Neuronal stem cell (in vitro differentiated cells): Measurements from ENCODE around the gene CTNND2. TPM values are rescaled to one million over a fixed set of nuclear protein-coding genes. Genes with fewer than 3 reads are reported as not detected.
A peak's percentile ranks its signal among the peaks of the same experiment; 100 is the strongest.

Experiments used
- DNase-seq: peaks from one replicate; pipeline ENCODE4 v3.0.0-alpha.2; 2013; ENCODE audit warnings: low spot score
- H2AFZ ChIP-seq: one replicate; pipeline ENCODE4 v1.6.1; 2013; ENCODE audit warnings: mild to moderate bottlenecking, low read length, inconsistent platforms
- H2AK5ac ChIP-seq: 2 replicates; pipeline ENCODE4 v1.6.1; 2013; ENCODE audit warnings: low read depth, mild to moderate bottlenecking, inconsistent platforms, low read length, moderate library complexity, mixed read lengths
- H2BK120ac ChIP-seq: 2 replicates; pipeline ENCODE4 v1.6.1; 2013; ENCODE audit warnings: low read depth, mild to moderate bottlenecking, inconsistent platforms, low read length, moderate library complexity, mixed read lengths
- H2BK12ac ChIP-seq: one replicate; pipeline ENCODE4 v1.6.1; 2013; ENCODE audit warnings: low read length, inconsistent platforms
- H2BK15ac ChIP-seq: 2 replicates; pipeline ENCODE4 v1.6.1; 2013; ENCODE audit warnings: mild to moderate bottlenecking, low read length, inconsistent platforms, mixed read lengths
- H2BK5ac ChIP-seq: one replicate; pipeline ENCODE4 v1.6.1; 2013; ENCODE audit warnings: inconsistent platforms, mild to moderate bottlenecking, low read length, moderate library complexity
- H3K14ac ChIP-seq: one replicate; pipeline ENCODE4 v1.6.1; 2013; ENCODE audit warnings: low read length, inconsistent platforms
- H3K18ac ChIP-seq: 2 replicates; pipeline ENCODE4 v1.6.1; 2013; ENCODE audit warnings: low read length, inconsistent platforms
- H3K23ac ChIP-seq: 2 replicates; pipeline ENCODE4 v1.6.1; 2013; ENCODE audit warnings: low read depth, mild to moderate bottlenecking, mixed read lengths, low read length, inconsistent platforms; ENCODE audit not compliant: poor library complexity
- H3K27ac ChIP-seq: replicated peaks from 3 replicates; pipeline ENCODE4 v1.5.1; 2013; ENCODE audit warnings: low read length, inconsistent platforms
- H3K27me3 ChIP-seq, 3 experiments: 2 replicates each; pipeline ENCODE4 v1.6.1; 2013; ENCODE audit warnings: low read length in 3 of 3, mild to moderate bottlenecking in 2 of 3, inconsistent platforms in 1 of 3, low read depth in 1 of 3, mixed read lengths in 1 of 3, moderate library complexity in 1 of 3; ENCODE audit not compliant: control insufficient read depth in 3 of 3, insufficient read depth in 3 of 3
- H3K36me3 ChIP-seq, 2 donors: replicated peaks in 1 of 2; 2 replicates each; pipeline ENCODE4 v1.6.1; 2013; ENCODE audit warnings: low read length in 2 of 2; ENCODE audit not compliant: control insufficient read depth in 2 of 2, insufficient read depth in 2 of 2
- H3K4ac ChIP-seq: 2 replicates; pipeline ENCODE4 v1.6.1; 2013; ENCODE audit warnings: inconsistent platforms, mild to moderate bottlenecking, low read length, moderate library complexity
- H3K4me1 ChIP-seq, 2 donors: 1 replicate in 1 of 2; 2 replicates in 1 of 2; pipeline ENCODE4 v1.6.1; 2013; ENCODE audit warnings: low read length in 2 of 2, low read depth in 1 of 2; ENCODE audit not compliant: control insufficient read depth in 2 of 2, insufficient read depth in 1 of 2
- H3K4me2 ChIP-seq: one replicate; pipeline ENCODE4 v1.6.1; 2013; ENCODE audit warnings: mild to moderate bottlenecking, low read length, inconsistent platforms; ENCODE audit not compliant: insufficient read depth, poor library complexity, severe bottlenecking
- H3K4me3 ChIP-seq, 2 donors: 2 replicates each; pipeline ENCODE4 v1.5.1; 2013; ENCODE audit warnings: low read length in 2 of 2, mild to moderate bottlenecking in 2 of 2, inconsistent platforms in 1 of 2, moderate library complexity in 1 of 2
- H3K79me1 ChIP-seq: one replicate; pipeline ENCODE4 v1.6.1; 2013; ENCODE audit warnings: low read depth, mild to moderate bottlenecking, inconsistent platforms, low read length, moderate library complexity
- H3K9ac ChIP-seq: one replicate; pipeline ENCODE4 v1.6.1; 2013; ENCODE audit warnings: mild to moderate bottlenecking, low read depth, low read length, inconsistent platforms; ENCODE audit not compliant: poor library complexity
- H3K9me3 ChIP-seq, 2 donors: replicated peaks in 1 of 2; 2 replicates each; pipeline versions ENCODE3 to v1.6.1; 2013; ENCODE audit warnings: low read length in 2 of 2, mild to moderate bottlenecking in 2 of 2, inconsistent platforms in 1 of 2, low read depth in 1 of 2, mixed read lengths in 1 of 2, moderate library complexity in 1 of 2; ENCODE audit not compliant: control insufficient read depth in 2 of 2, insufficient read depth in 1 of 2
- H4K8ac ChIP-seq: one replicate; pipeline ENCODE4 v1.6.1; 2013; ENCODE audit warnings: low read depth, mild to moderate bottlenecking, inconsistent platforms, low read length, moderate library complexity
- H4K91ac ChIP-seq: one replicate; pipeline ENCODE4 v1.6.1; 2013; ENCODE audit warnings: low read length, low read depth, mild to moderate bottlenecking, inconsistent platforms; ENCODE audit not compliant: poor library complexity
- WGBS, 2 donors: extraction: QIAGEN DNeasy Blood & Tissue Kit; methylation state at CpG; one replicate each; pipeline ENCODE4 v1.1.7; 2013; ENCODE audit warnings: missing lambda C conversion rate in 2 of 2, mixed read lengths in 1 of 2; ENCODE audit not compliant: insufficient read length in 2 of 2, insufficient replicate concordance in 1 of 2; ENCODE audit errors: extremely low coverage in 2 of 2; 5-methylcytosine and 5-hydroxymethylcytosine counted together
- polyA plus RNA-seq, 2 experiments: library from polyadenylated mRNA; stranded (reverse); fragments of 200-250 nt; gene quantifications; one replicate each; pipeline ENCODE4 v1.2.3, GENCODE V29; 2013

Gene CTNND2
- 19.6 TPM for polyA plus RNA-seq (2013, experiment 1 of 2)
- 21.1 TPM for polyA plus RNA-seq (2013, experiment 2 of 2)

GRCh38 chr5:11904265-11904906 lies at the start of gene CTNND2:
CTNND2 (minus strand) TSS chr5:11904446; CDS start chr5:11903853, 593 bp downstream.
- no peak within 1 kb of the TSS for H2BK15ac ChIP-seq
- H3K9me3 ChIP-seq: no peaks in the 10 kb centered on the region
- peak within 1 kb of the TSS; percentile 93 for H3K18ac ChIP-seq
- no peaks in the 10 kb centered on the region for H3K36me3 ChIP-seq
- peak within 1 kb of the TSS; percentile 97 for H2AFZ ChIP-seq
- peak within 1 kb of the TSS; percentile 76 to 91 for H3K4me3 ChIP-seq
- no CpG with 5 or more reads among the region's 64 CpGs for WGBS, 2 donors
- H3K27me3 ChIP-seq: peaks cover 0 to 20% (median 10%) of the 10 kb centered on the region in 3 experiments
- H2AK5ac ChIP-seq: no peak within 1 kb of the TSS
- peak within 1 kb of the TSS; percentile 73 for H3K4me2 ChIP-seq
- peaks cover 5 to 10% of the 10 kb centered on the region in 2 donors for H3K4me1 ChIP-seq
- H2BK12ac ChIP-seq: no peak within 1 kb of the TSS
- H4K91ac ChIP-seq: no peak within 1 kb of the TSS
- H3K9ac ChIP-seq: peak within 1 kb of the TSS; percentile 87
- peak within 1 kb of the TSS; percentile 23 for H4K8ac ChIP-seq
- no peak within 1 kb of the TSS for H3K4ac ChIP-seq
- peak; percentile 82 for DNase-seq
- no peaks in the 10 kb centered on the region for H3K79me1 ChIP-seq
- H2BK5ac ChIP-seq: no peak within 1 kb of the TSS
- H2BK120ac ChIP-seq: no peak within 1 kb of the TSS
- no peak within 1 kb of the TSS for H3K23ac ChIP-seq
- peak within 1 kb of the TSS; percentile 59 for H3K27ac ChIP-seq
- H3K14ac ChIP-seq: peak within 1 kb of the TSS; percentile 40

GRCh38 chr5:11946317-11946716 lies 42.1 kb upstream of the CTNND2 start:
- H3K4ac ChIP-seq: no peak overlapping the region
- no peak overlapping the region for H2BK5ac ChIP-seq
- no peak for DNase-seq
- no peak overlapping the region for H2BK12ac ChIP-seq
- H3K14ac ChIP-seq: no peak overlapping the region
- H3K4me1 ChIP-seq: no peaks in the 10 kb centered on the region
- H3K4me2 ChIP-seq: no peak overlapping the region
- H4K91ac ChIP-seq: no peak overlapping the region
- H3K27me3 ChIP-seq: no peaks in the 10 kb centered on the region
- H3K9me3 ChIP-seq: no peaks in the 10 kb centered on the region
- no peak overlapping the region for H3K18ac ChIP-seq
- no peaks in the 10 kb centered on the region for H3K79me1 ChIP-seq
- H3K23ac ChIP-seq: no peak overlapping the region
- no peak overlapping the region for H2AFZ ChIP-seq
- H3K9ac ChIP-seq: no peak overlapping the region
- no peak overlapping the region for H2BK15ac ChIP-seq
- H3K27ac ChIP-seq: no peak overlapping the region
- no peak overlapping the region for H4K8ac ChIP-seq
- no peaks in the 10 kb centered on the region for H3K36me3 ChIP-seq
- no peak overlapping the region for H2AK5ac ChIP-seq
- no peak overlapping the region for H3K4me3 ChIP-seq
- no peak overlapping the region for H2BK120ac ChIP-seq

- H3K18ac ChIP-seq: no peak overlapping the region
- no peak overlapping the region for H3K14ac ChIP-seq
- no peaks in the 10 kb centered on the region for H3K36me3 ChIP-seq
- H2BK120ac ChIP-seq: no peak overlapping the region
- H2BK15ac ChIP-seq: no peak overlapping the region
- H3K4ac ChIP-seq: no peak overlapping the region
- no peak overlapping the region for H2BK12ac ChIP-seq
- H3K4me3 ChIP-seq: no peak overlapping the region
- H3K79me1 ChIP-seq: no peaks in the 10 kb centered on the region
- no peak overlapping the region for H2BK5ac ChIP-seq
- no peak overlapping the region for H4K91ac ChIP-seq
- no peaks in the 10 kb centered on the region for H3K9me3 ChIP-seq
- H2AFZ ChIP-seq: no peak overlapping the region
- H3K4me2 ChIP-seq: no peak overlapping the region
- H3K23ac ChIP-seq: no peak overlapping the region
- no peak overlapping the region for H4K8ac ChIP-seq
- no peak overlapping the region for H3K9ac ChIP-seq
- no peak for DNase-seq
- H3K27ac ChIP-seq: no peak overlapping the region
- H2AK5ac ChIP-seq: no peak overlapping the region
- no peaks in the 10 kb centered on the region for H3K4me1 ChIP-seq
- no peaks in the 10 kb centered on the region for H3K27me3 ChIP-seq
These were observed 37.3 kb upstream of the CTNND2 start for GRCh38 chr5:11941566-11941965.

GRCh38 chr5:11931638-11932037 lies 27.4 kb upstream of the CTNND2 start:
- H3K36me3 ChIP-seq: no peaks in the 10 kb centered on the region
- peak overlapping the region; percentile 60 for H3K9ac ChIP-seq
- H2AK5ac ChIP-seq: no peak overlapping the region
- no peak overlapping the region for H2BK5ac ChIP-seq
- H2BK120ac ChIP-seq: no peak overlapping the region
- no peak overlapping the region for H3K23ac ChIP-seq
- H4K8ac ChIP-seq: no peak overlapping the region
- H3K27ac ChIP-seq: no peak overlapping the region
- no peak for DNase-seq
- no peak overlapping the region for H3K4me3 ChIP-seq
- H2AFZ ChIP-seq: no peak overlapping the region
- H4K91ac ChIP-seq: no peak overlapping the region
- H2BK12ac ChIP-seq: no peak overlapping the region
- H3K9me3 ChIP-seq: no peaks in the 10 kb centered on the region
- no peaks in the 10 kb centered on the region for H3K27me3 ChIP-seq
- no peak overlapping the region for H3K14ac ChIP-seq
- no CpG with 5 or more reads among the region's 20 CpGs for WGBS, 2 donors
- no peaks in the 10 kb centered on the region for H3K4me1 ChIP-seq
- no peak overlapping the region for H3K18ac ChIP-seq
- no peaks in the 10 kb centered on the region for H3K79me1 ChIP-seq
- no peak overlapping the region for H3K4ac ChIP-seq
- no peak overlapping the region for H2BK15ac ChIP-seq
- no peak overlapping the region for H3K4me2 ChIP-seq
